ENCODE measurements around the gene COLEC12. TPM values are rescaled to one million over a fixed set of nuclear protein-coding genes. Genes with fewer than 3 reads are reported as not detected.

The COLEC12 gene
- total RNA-seq, 1 donor from 2014 or later: 7.3 TPM

GRCh38 chr18:392928-393573 is 107.5 kb downstream of the COLEC12 start:
- no peak for DNase-seq
- Histone ChIP-seq H3K27me3 (ENCODE audit: low read depth) (no peaks in the 10 kb centered on the region), H3K4me3 (no peak overlapping the region), H3K36me3 (no peaks in the 10 kb centered on the region), H3K9me3 (replicated peaks) (no peaks in the 10 kb centered on the region), H3K27ac (replicated peaks) (no peak overlapping the region), H3K4me1 (peaks cover 27% of the 10 kb centered on the region)
- intact Hi-C loops (cut with micrococcal nuclease): no loop called here
- no peak for TF ChIP-seq CTCF (IDR thresholded peaks at IDR 0.05; ENCODE audit: borderline replicate concordance)

GRCh38 chr18:390741-391478 is 109.6 kb downstream of the COLEC12 start:
- no peak overlapping the region for H3K4me3 ChIP-seq
- intact Hi-C loops (cut with micrococcal nuclease): no loop called here
- no peak for TF ChIP-seq CTCF (IDR thresholded peaks at IDR 0.05; ENCODE audit: borderline replicate concordance)
- H3K4me1 ChIP-seq: peaks cover 22% of the 10 kb centered on the region
- H3K36me3 ChIP-seq: no peaks in the 10 kb centered on the region
- no peaks in the 10 kb centered on the region for H3K9me3 ChIP-seq (replicated peaks)
- no peak overlapping the region for H3K27ac ChIP-seq (replicated peaks)
- no peaks in the 10 kb centered on the region for H3K27me3 ChIP-seq (ENCODE audit: low read depth)
- no peak for DNase-seq

- Histone ChIP-seq H3K4me3 (no peak overlapping the region), H3K27ac (replicated peaks) (no peak overlapping the region), H3K4me1 (peaks cover 11% of the 10 kb centered on the region), H3K27me3 (ENCODE audit: low read depth) (no peaks in the 10 kb centered on the region), H3K36me3 (no peaks in the 10 kb centered on the region), H3K9me3 (replicated peaks) (no peaks in the 10 kb centered on the region)
- no peak for TF ChIP-seq CTCF (IDR thresholded peaks at IDR 0.05; ENCODE audit: borderline replicate concordance)
- intact Hi-C loops (cut with micrococcal nuclease): no loop called here
- no peak for DNase-seq
Observed at GRCh38 chr18:389658-390357, 110.7 kb downstream of the COLEC12 start.

GRCh38 chr18:388200-388599 is 112.3 kb downstream of the COLEC12 start:
- no peaks in the 10 kb centered on the region for H3K9me3 ChIP-seq (replicated peaks)
- H3K4me3 ChIP-seq: no peak overlapping the region
- no peaks in the 10 kb centered on the region for H3K27me3 ChIP-seq (ENCODE audit: low read depth)
- intact Hi-C loops (cut with micrococcal nuclease): no loop called here
- TF ChIP-seq CTCF (IDR thresholded peaks at IDR 0.05; ENCODE audit: borderline replicate concordance): no peak
- H3K36me3 ChIP-seq: no peaks in the 10 kb centered on the region
- H3K4me1 ChIP-seq: peaks cover 5% of the 10 kb centered on the region
- DNase-seq: no peak
- H3K27ac ChIP-seq (replicated peaks): no peak overlapping the region

- Histone ChIP-seq H3K36me3 (no peaks in the 10 kb centered on the region), H3K27ac (replicated peaks) (no peak overlapping the region), H3K4me3 (no peak overlapping the region), H3K9me3 (replicated peaks) (no peaks in the 10 kb centered on the region), H3K27me3 (ENCODE audit: low read depth) (no peaks in the 10 kb centered on the region), H3K4me1 (no peaks in the 10 kb centered on the region)
- DNase-seq: no peak
- no peak for TF ChIP-seq CTCF (IDR thresholded peaks at IDR 0.05; ENCODE audit: borderline replicate concordance)
- intact Hi-C loops (cut with micrococcal nuclease): no loop called here
Observed at GRCh38 chr18:386994-387393, 113.5 kb downstream of the COLEC12 start.
